Ishikawa (cell line): Measurements from ENCODE around the gene EML4.

Source experiments
- CEBPB ChIP-seq: IDR thresholded peaks from 2 replicates; pipeline ENCODE4 v1.6.1; 2012
- CREB1 ChIP-seq: IDR thresholded peaks from 2 replicates; pipeline ENCODE4 v1.6.1; 2012; ENCODE audit warnings: low read depth
- EGR1 ChIP-seq: IDR thresholded peaks from 2 replicates; pipeline ENCODE4 v1.6.1; 2012
- EP300 ChIP-seq: IDR thresholded peaks from 2 replicates; pipeline ENCODE4 v1.6.1; 2012; ENCODE audit warnings: borderline replicate concordance
- FOXM1 ChIP-seq: IDR thresholded peaks from 2 replicates; pipeline ENCODE4 v1.6.1; 2012; ENCODE audit warnings: low read depth, borderline replicate concordance
- NFIC ChIP-seq: IDR thresholded peaks from 2 replicates; pipeline ENCODE4 v1.6.1; 2012
- RAD21 ChIP-seq: IDR thresholded peaks from 2 replicates; pipeline ENCODE4 v1.6.1; 2012; ENCODE audit warnings: low read depth
- TAF1 ChIP-seq: IDR thresholded peaks from 2 replicates; pipeline ENCODE4 v1.6.1; 2012; ENCODE audit warnings: low read depth, mild to moderate bottlenecking
- TCF12 ChIP-seq: IDR thresholded peaks from 2 replicates; pipeline ENCODE4 v1.6.1; 2012; ENCODE audit warnings: low read depth
- TEAD4 ChIP-seq: IDR thresholded peaks from 2 replicates; pipeline ENCODE4 v1.6.1; 2012
- YY1 ChIP-seq: IDR thresholded peaks from 2 replicates; pipeline ENCODE4 v1.6.1; 2012; ENCODE audit warnings: low read depth
- ZBTB7A ChIP-seq: IDR thresholded peaks from 2 replicates; pipeline ENCODE4 v1.6.1; 2012; ENCODE audit warnings: low read depth
- TF ChIP-seq, protein P1 (sequence below): IDR thresholded peaks from 2 replicates; pipeline ENCODE4 v1.6.1; 2012
- TF ChIP-seq, protein P2 (sequence below): IDR thresholded peaks from 2 replicates; pipeline ENCODE4 v1.6.1; 2012
- TF ChIP-seq, protein P3 (sequence below): IDR thresholded peaks from 2 replicates; pipeline ENCODE4 v1.6.1; 2012; ENCODE audit warnings: low read depth, mild to moderate bottlenecking

Gene EML4, protein sequence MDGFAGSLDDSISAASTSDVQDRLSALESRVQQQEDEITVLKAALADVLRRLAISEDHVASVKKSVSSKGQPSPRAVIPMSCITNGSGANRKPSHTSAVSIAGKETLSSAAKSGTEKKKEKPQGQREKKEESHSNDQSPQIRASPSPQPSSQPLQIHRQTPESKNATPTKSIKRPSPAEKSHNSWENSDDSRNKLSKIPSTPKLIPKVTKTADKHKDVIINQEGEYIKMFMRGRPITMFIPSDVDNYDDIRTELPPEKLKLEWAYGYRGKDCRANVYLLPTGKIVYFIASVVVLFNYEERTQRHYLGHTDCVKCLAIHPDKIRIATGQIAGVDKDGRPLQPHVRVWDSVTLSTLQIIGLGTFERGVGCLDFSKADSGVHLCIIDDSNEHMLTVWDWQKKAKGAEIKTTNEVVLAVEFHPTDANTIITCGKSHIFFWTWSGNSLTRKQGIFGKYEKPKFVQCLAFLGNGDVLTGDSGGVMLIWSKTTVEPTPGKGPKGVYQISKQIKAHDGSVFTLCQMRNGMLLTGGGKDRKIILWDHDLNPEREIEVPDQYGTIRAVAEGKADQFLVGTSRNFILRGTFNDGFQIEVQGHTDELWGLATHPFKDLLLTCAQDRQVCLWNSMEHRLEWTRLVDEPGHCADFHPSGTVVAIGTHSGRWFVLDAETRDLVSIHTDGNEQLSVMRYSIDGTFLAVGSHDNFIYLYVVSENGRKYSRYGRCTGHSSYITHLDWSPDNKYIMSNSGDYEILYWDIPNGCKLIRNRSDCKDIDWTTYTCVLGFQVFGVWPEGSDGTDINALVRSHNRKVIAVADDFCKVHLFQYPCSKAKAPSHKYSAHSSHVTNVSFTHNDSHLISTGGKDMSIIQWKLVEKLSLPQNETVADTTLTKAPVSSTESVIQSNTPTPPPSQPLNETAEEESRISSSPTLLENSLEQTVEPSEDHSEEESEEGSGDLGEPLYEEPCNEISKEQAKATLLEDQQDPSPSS

DNA sequence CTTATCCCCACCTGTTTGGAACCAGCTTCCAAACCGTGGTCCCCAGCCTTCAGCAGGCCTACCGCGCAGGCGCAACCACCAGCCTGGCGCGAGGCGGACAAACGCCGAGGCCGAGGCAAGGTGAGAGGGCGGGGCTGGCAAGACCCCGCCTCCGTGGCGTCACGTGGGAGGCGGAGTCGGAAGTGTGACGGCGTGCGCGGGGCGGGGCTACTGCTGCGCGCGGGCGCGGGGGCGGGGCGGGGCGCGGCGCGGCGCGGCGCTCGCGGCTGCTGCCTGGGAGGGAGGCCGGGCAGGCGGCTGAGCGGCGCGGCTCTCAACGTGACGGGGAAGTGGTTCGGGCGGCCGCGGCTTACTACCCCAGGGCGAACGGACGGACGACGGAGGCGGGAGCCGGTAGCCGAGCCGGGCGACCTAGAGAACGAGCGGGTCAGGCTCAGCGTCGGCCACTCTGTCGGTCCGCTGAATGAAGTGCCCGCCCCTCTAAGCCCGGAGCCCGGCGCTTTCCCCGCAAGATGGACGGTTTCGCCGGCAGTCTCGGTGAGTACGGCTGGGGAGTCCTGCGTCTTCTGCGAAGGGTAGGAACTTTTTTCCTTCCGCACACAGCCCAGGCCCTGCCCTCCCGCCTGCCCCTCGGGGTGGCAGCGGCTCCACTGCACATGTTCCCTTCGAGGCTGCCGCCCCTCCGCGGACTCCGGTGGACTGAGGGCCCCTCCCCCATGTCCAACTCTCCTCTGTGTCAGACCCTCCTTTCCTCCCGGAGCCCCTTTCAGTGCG lies at the start of gene EML4:
EML4 (plus strand) TSS at position 254 of the 774 bp plus-strand sequence; CDS start at position 513, 259 bp downstream.
- TF ChIP-seq, protein P1, sequence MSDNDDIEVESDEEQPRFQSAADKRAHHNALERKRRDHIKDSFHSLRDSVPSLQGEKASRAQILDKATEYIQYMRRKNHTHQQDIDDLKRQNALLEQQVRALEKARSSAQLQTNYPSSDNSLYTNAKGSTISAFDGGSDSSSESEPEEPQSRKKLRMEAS = peak; percentile 98
- TF ChIP-seq YY1 (peak; percentile 45; the same call in 1 of the 2 replicates), ZBTB7A (peak; percentile 74), TAF1 (0 out of 2 replicates have a peak, but pooled peaks have one; percentile 55), CEBPB (no peak), EGR1 (peak; percentile 11; the same call in 1 of the 2 replicates), TEAD4 (no peak), FOXM1 (no peak)
- TF ChIP-seq, protein P2, sequence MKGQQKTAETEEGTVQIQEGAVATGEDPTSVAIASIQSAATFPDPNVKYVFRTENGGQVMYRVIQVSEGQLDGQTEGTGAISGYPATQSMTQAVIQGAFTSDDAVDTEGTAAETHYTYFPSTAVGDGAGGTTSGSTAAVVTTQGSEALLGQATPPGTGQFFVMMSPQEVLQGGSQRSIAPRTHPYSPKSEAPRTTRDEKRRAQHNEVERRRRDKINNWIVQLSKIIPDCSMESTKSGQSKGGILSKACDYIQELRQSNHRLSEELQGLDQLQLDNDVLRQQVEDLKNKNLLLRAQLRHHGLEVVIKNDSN = peak; percentile 95

DNA sequence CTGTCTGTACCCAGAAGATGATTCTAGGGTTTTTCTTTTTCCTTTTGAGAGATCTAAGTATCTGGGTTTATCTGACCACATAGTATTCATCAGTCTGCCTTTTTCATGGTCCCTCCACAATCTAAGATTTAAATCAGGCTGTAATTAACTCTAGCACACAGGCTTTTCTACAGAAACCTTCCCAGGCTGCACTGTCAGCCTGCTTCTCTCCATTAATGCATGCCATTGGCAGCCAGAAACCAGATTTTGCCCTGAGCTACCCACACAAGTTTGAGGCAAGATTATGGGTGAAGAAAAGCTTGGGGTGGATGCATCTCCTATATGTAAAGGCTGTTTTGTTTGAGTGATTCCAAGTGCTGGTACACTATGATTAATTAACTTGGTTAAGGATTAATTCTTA lies 45.7 kb upstream of the EML4 start:
- TF ChIP-seq ZBTB7A = no peak

DNA sequence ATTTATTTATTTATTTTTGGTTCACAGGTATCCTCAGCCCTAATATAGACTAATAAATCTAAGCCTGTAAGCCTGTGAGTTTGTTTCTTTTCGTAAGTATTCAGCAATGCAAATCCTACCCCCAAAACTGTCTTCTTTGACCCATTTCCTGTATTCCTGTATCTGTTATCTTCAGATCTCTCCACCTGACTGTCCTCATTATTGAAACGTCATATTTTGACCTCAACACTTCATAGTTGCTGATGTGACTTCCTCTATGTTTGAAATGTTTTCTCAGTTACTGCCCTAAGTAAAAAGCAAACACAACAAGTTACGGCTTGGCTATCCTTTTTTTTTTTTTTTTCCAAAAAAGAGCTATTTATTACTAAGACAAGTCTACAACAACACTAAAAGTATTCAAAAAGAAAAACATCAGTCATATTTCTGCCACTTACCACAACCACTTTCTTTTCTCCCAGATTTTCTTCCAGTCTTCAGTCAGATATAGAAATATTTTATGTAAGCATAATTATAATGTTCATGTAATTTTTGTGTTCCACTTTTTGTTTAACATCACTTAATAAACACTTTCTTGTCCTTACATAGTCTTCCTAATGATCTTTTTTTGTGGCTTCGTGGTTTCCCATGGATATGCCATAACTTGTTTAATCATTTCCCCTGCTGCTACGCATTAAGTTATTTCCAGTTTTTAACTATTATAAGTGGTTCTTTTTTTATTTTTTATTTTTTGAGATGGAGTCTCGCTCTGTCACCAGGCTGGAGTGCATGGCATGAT lies 45.0 kb upstream of the EML4 start:
- TF ChIP-seq YY1 (no peak), RAD21 (no peak), TCF12 (no peak), EGR1 (no peak), NFIC (no peak), ZBTB7A (no peak), TEAD4 (no peak), CEBPB (no peak), EP300 (no peak), CREB1 (no peak), FOXM1 (no peak), TAF1 (no peak)
- TF ChIP-seq, protein P2 = no peak
- TF ChIP-seq, protein P1 = no peak
- TF ChIP-seq, protein P3, sequence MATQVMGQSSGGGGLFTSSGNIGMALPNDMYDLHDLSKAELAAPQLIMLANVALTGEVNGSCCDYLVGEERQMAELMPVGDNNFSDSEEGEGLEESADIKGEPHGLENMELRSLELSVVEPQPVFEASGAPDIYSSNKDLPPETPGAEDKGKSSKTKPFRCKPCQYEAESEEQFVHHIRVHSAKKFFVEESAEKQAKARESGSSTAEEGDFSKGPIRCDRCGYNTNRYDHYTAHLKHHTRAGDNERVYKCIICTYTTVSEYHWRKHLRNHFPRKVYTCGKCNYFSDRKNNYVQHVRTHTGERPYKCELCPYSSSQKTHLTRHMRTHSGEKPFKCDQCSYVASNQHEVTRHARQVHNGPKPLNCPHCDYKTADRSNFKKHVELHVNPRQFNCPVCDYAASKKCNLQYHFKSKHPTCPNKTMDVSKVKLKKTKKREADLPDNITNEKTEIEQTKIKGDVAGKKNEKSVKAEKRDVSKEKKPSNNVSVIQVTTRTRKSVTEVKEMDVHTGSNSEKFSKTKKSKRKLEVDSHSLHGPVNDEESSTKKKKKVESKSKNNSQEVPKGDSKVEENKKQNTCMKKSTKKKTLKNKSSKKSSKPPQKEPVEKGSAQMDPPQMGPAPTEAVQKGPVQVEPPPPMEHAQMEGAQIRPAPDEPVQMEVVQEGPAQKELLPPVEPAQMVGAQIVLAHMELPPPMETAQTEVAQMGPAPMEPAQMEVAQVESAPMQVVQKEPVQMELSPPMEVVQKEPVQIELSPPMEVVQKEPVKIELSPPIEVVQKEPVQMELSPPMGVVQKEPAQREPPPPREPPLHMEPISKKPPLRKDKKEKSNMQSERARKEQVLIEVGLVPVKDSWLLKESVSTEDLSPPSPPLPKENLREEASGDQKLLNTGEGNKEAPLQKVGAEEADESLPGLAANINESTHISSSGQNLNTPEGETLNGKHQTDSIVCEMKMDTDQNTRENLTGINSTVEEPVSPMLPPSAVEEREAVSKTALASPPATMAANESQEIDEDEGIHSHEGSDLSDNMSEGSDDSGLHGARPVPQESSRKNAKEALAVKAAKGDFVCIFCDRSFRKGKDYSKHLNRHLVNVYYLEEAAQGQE = no peak

DNA sequence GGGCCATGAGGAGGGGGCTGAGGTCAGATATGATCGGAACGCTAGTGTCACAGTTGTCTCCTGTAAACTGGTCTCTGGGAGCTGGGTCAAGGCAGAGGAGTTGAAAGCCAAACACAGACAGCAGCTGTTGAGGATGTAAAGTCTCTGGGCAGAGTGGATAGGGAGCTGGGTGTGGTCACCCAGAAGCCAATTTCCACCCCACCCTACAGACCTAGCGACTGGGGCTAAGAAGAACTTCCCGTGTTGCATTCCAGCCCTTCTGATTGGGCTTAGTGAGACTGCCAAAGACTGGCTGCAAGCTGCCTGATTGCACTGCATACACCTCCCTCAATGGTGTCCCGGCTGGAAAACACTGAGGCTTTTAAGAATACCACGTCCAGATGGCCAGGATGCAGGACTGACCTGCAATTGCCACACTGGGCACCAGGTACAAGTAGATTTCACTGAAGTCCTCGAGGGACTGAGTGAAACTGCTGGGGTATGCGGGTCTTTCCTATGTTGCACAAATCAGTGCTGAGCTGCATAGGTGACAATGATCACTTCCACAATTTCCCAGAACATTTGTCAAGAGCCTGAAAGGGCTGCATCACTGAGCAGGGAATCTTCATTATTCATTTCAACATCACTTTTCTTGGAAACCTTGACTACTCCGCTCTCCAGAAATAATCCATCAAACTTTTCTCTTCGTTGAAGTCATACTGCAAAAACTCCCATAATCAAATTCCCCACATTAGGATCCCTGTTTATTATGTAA lies 43.1 kb upstream of the EML4 start:
- TF ChIP-seq TAF1 (no peak), FOXM1 (no peak), ZBTB7A (no peak), RAD21 (no peak), TCF12 (no peak), NFIC (no peak), EP300 (no peak), TEAD4 (no peak), YY1 (no peak), CEBPB (no peak), EGR1 (no peak), CREB1 (no peak)
- TF ChIP-seq, protein P2 = no peak
- TF ChIP-seq, protein P3 = no peak
- TF ChIP-seq, protein P1 = no peak
